ENCODE results near the gene OR2AT4.

OR2AT4 gene

DNA sequence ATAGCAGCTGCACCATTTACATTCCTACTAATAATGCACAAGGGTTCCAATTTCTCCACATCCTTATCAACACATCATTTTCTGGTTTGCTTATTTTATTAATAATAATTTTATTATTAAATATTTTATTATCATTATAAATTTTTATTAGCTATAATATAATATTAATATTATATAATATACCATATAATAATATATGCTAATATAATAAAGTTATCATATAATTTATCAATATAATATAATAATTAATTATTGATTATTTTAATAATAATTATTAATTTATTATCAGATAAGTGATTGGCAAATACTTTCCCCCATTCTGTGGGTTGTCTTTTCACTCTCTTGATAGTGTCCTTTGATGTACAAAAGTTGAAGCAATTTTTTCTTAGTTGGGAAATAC lies 27.7 kb downstream of the OR2AT4 start:
- TF ChIP-seq, protein P1, sequence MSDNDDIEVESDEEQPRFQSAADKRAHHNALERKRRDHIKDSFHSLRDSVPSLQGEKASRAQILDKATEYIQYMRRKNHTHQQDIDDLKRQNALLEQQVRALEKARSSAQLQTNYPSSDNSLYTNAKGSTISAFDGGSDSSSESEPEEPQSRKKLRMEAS (IDR thresholded peaks at IDR 0.05; ENCODE audit: low read depth, low read length), result no peak
- no peak for TF ChIP-seq MYC (IDR thresholded peaks at IDR 0.05; ENCODE audit: low read depth, low read length)
- TF ChIP-seq, protein P2, sequence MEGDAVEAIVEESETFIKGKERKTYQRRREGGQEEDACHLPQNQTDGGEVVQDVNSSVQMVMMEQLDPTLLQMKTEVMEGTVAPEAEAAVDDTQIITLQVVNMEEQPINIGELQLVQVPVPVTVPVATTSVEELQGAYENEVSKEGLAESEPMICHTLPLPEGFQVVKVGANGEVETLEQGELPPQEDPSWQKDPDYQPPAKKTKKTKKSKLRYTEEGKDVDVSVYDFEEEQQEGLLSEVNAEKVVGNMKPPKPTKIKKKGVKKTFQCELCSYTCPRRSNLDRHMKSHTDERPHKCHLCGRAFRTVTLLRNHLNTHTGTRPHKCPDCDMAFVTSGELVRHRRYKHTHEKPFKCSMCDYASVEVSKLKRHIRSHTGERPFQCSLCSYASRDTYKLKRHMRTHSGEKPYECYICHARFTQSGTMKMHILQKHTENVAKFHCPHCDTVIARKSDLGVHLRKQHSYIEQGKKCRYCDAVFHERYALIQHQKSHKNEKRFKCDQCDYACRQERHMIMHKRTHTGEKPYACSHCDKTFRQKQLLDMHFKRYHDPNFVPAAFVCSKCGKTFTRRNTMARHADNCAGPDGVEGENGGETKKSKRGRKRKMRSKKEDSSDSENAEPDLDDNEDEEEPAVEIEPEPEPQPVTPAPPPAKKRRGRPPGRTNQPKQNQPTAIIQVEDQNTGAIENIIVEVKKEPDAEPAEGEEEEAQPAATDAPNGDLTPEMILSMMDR (IDR thresholded peaks at IDR 0.05; ENCODE audit: low read depth, low read length), result no peak
- TF ChIP-seq POLR2A (IDR thresholded peaks at IDR 0.05; ENCODE audit: extremely low read depth, insufficient read length), result no peak
- H3K4me3 ChIP-seq (ENCODE audit: low read depth, low read length), result no peak overlapping the region
- DNase-seq (ENCODE audit: low read depth), result no peak

DNA sequence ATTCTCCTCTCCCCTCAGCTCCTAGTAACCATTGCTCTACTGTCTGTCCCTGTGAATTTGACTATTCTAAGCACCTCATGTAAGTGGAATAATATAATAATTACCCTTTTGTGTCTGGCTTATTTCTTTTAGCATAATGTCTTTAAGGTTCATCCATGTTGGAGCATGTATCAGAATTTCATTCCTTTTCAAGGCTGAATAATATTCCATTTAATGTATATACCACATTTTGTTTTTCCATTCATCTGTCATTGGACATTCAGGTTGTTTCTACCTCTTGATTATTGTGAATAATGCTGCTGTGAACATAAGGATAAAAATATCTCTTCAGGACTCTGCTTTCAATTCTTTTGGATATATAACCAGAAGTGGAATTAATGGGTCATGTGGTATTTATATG lies 28.1 kb downstream of the OR2AT4 start:
- TF ChIP-seq MYC (IDR thresholded peaks at IDR 0.05; ENCODE audit: low read depth, low read length) (no peak), POLR2A (IDR thresholded peaks at IDR 0.05; ENCODE audit: extremely low read depth, insufficient read length) (no peak)
- TF ChIP-seq, protein P2 (IDR thresholded peaks at IDR 0.05; ENCODE audit: low read depth, low read length), result no peak
- TF ChIP-seq, protein P1 (IDR thresholded peaks at IDR 0.05; ENCODE audit: low read depth, low read length), result no peak
- no peak for DNase-seq (ENCODE audit: low read depth)
- no peak overlapping the region for H3K4me3 ChIP-seq (ENCODE audit: low read depth, low read length)

DNA sequence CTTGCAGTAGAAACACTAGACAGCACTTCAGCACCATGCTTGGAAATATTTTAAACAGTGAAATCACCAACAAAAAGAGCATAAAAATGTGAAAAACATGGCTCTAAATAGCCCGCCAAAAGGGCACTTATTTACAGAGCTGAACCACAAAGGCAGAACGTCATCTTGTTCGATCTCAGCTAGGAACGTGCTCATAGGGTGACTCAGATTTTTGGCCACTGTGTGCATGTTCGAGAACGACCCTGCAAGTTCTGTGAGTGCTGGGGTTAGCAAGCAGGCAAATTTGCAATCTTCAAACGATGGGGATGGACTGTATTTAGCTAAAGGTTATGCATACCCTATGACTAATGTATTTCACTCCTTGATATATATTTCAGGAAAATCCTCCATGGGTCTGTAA lies 30.6 kb downstream of the OR2AT4 start:
- no peak overlapping the region for H3K4me3 ChIP-seq (ENCODE audit: low read depth, low read length)
- DNase-seq (ENCODE audit: low read depth), result no peak
- TF ChIP-seq POLR2A (IDR thresholded peaks at IDR 0.05; ENCODE audit: extremely low read depth, insufficient read length) (no peak), MYC (IDR thresholded peaks at IDR 0.05; ENCODE audit: low read depth, low read length) (no peak)
- TF ChIP-seq, protein P2 (IDR thresholded peaks at IDR 0.05; ENCODE audit: low read depth, low read length), result no peak
- TF ChIP-seq, protein P1 (IDR thresholded peaks at IDR 0.05; ENCODE audit: low read depth, low read length), result no peak

DNA sequence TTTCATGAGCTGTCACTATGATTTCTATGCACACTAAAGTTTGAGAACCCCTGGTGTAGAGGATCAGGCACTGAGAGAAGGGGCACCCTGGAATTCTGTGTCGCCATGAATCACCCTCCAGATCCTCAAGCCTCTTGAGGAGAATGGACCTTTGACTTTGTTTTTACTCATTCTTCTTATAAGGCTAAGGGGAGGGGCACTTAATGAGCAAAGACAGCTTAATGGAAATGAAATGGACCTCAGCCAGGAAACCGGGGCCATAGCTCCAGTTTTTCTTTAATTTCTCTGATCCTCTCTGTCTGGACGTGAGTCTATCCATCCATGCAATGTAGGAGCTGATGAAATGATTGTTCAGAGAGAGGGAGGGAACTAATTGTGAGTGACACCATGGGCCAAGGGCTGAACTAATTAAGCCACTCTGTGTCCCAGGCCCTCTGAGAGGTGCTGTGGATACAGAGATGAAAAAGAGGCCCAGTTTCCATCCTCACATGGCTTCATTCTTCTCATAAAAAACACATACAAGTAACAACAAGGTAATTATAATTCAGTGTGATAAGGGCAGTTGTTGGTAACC lies 32.8 kb downstream of the OR2AT4 start:
- TF ChIP-seq, protein P1 (IDR thresholded peaks at IDR 0.05; ENCODE audit: low read depth, low read length), result no peak
- TF ChIP-seq POLR2A (IDR thresholded peaks at IDR 0.05; ENCODE audit: extremely low read depth, insufficient read length), result no peak
- TF ChIP-seq, protein P2 (IDR thresholded peaks at IDR 0.05; ENCODE audit: low read depth, low read length), result no peak
- no peak for TF ChIP-seq MYC (IDR thresholded peaks at IDR 0.05; ENCODE audit: low read depth, low read length)
- no peak for DNase-seq (ENCODE audit: low read depth)
- no peak overlapping the region for H3K4me3 ChIP-seq (ENCODE audit: low read depth, low read length)

DNA sequence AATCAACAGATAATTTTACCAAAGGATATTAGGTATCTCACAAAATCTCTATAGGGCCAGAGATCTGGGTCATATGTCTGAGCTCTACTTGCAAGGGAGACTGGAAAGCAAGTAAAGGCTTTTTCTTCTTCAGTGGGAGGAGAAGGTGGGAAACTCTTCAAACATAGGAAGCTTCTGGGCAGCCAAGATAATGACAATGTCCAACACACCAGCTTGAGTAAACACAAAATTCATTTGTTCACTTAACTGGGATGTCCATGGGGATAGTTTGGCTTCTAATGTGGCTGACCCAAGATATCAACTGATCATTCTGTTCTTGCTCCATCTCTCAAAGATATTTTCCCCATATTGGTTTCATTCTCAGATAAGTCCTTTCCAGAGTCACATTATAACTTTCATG lies 37.4 kb downstream of the OR2AT4 start:
- TF ChIP-seq MYC (IDR thresholded peaks at IDR 0.05; ENCODE audit: low read depth, low read length) (no peak), POLR2A (IDR thresholded peaks at IDR 0.05; ENCODE audit: extremely low read depth, insufficient read length) (no peak)
- TF ChIP-seq, protein P2 (IDR thresholded peaks at IDR 0.05; ENCODE audit: low read depth, low read length), result no peak
- TF ChIP-seq, protein P1 (IDR thresholded peaks at IDR 0.05; ENCODE audit: low read depth, low read length), result no peak
- DNase-seq (ENCODE audit: low read depth), result no peak

More for the DNA sequence above, 37.4 kb downstream of the OR2AT4 start:
- H3K4me3 ChIP-seq (ENCODE audit: low read depth, low read length), result no peak overlapping the region

All from NB4 (cell line).